GM18519 (cell line): ENCODE results near the gene COLQ.

Source experiments
- ATAC-seq: cut with Tn5 transposase; IDR thresholded peaks from one replicate; pipeline ENCODE4 v1.9.1; 2021; ENCODE audit warnings: mild to moderate bottlenecking, moderate library complexity; ENCODE audit not compliant: unreplicated experiment, low FRiP score

COLQ gene

GRCh38 chr3:15520804-15521572 lies 518 bp downstream of the COLQ start:
- no peak for ATAC-seq

- no peak for ATAC-seq
These were observed 1.3 kb downstream of the COLQ start for GRCh38 chr3:15520185-15520584.

DNA sequence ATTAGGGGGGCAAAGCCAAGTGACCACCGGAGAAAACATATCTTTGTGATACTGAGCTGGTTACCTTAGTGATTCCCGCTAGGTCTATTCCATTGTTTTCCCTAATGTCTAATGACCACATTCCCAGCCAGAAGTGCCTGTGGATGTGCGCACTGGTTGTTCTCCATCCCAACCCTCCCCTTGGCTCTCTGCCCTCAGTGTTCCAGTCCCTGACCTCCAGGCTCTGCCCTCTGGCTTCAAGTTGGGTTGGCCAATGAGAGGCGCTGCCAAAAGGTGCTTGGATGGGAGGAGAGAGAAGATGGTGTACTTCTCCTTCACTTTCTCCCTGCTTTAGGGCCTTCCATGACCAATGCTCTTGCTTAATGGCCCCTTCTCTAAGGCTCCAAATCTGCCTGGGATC lies 2.4 kb downstream of the COLQ start:
- ATAC-seq = no peak

DNA sequence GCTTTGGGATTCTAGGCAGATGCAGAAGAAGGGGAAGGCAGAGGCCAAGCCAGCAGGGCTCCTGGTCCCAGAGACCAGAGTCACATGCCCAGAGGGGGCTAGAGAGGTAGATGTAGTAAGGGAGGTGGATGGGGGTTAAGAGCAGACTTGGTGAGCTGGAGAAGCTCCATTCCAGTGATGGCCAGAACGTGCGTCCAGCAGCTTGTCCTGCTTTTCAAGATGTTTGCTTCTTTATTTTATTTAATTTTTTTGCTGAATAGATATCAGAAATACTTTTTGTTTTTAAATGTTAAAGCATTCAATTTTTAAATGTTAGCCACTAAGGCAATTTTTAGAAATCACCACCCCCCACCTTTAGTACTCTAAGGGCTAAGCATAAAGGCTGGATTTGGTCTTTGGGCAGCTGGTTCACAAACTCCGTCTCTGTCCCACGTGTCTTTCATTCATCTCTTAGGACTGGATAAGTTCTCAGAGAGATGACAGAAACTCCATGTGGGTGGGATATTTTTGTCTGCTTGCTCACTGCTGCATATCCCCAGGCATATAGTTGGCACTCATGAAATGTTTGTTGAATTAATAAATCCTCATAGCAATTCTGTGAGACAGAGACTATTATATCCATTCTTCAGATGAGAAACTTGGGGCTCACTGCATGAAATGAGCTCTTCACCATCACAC lies 6.7 kb downstream of the COLQ start:
- ATAC-seq = no peak

DNA sequence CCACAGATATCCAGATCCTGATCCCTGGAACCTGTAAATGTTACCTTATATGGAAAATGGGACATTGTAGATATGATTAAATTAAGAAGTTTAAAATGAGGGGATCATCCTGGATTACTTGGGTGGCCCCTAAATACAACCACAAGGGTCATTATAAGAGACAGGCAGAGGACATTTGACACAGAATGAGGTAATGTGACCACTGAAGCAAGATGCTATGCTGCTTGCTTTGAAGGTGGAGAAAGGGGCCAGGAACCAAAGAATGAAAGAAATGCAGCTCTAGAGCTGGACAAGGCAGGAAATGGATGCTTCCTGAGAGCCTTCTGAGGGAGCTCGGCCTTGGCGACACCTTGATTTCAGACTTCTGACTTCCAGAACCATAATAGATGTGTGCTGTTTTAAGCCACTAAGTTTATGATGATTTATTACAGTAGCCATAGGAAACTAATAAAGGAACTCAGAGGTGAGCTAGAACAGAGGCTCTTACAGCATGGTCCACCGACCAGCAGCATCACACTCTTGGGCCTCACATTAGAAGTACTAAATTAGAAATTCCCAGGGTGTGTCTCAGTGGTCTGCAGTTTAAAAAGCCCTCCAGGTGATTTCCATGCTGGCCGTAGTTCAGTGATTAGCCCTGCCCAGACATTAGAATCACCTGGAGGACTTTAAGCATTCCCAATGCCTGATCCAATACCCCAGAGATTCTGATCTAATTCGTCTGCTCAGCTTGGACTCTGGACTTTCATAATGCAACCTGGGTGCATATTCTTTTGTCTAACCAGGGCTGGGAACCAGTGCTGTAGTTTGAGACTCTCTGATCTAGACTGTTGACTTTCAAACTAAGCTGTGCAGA lies 7.5 kb downstream of the COLQ start:
- ATAC-seq = no peak

- ATAC-seq = no peak
These were observed 8.4 kb downstream of the COLQ start for GRCh38 chr3:15513116-15513515.

DNA sequence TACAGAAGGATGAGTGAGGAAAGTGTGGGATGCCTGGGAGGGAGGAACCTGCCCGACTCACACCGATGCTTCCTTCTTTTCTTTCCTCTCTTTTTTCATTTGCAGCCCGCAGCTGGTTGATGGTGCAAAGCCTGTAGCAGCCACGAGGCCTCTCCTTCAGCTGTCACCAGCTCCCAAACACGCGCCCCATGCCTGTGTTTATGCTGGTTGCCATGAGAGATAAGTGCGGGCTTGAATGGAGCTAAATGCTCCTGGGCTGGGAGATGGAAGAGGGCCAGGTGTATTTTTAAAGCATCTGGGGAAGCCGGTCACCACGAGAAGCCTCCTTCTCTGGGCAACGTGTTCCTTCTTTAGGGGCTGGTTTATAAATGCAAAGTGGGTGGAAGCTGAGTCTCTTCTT lies 9.3 kb downstream of the COLQ start:
- no peak for ATAC-seq

DNA sequence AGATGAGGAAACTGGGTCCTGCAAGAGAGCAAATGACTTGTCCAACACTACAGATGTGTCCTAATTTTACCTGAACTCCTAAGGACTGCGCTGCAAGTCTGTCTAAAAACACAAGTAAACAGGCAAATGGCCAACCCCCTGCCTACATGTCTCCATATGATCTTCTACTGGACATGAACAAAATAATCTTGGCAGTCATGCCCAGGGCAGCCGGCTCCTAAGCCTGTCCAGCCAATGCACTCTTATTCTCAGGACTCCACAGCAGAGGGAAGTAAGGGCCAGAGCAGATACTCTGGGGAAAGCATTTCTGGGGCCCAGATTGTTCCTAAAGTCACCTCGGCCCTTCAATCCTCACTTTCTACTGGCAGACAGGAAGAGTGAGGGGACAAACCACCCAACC lies 10.3 kb downstream of the COLQ start:
- ATAC-seq = no peak

GRCh38 chr3:15510493-15510892 lies 11.0 kb downstream of the COLQ start:
- ATAC-seq = no peak

DNA sequence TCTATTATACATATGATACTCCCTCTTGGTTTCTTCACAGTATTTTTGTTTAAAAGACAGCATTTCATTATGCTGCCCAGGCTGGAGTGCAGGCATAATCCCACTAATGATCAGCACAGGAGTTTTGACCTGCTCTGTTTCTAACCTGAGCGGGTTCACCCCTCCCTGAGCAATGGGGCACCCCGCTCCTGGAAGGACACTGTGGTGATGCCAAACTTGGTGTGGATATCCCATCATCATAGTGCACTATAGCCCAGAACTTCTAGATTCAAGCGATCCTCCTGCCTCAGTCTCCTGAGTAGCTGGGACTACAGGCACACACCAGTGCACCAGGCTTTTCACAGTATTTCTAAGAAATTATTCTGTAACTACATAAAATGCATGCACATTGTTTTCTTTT lies 14.9 kb downstream of the COLQ start:
- no peak for ATAC-seq

DNA sequence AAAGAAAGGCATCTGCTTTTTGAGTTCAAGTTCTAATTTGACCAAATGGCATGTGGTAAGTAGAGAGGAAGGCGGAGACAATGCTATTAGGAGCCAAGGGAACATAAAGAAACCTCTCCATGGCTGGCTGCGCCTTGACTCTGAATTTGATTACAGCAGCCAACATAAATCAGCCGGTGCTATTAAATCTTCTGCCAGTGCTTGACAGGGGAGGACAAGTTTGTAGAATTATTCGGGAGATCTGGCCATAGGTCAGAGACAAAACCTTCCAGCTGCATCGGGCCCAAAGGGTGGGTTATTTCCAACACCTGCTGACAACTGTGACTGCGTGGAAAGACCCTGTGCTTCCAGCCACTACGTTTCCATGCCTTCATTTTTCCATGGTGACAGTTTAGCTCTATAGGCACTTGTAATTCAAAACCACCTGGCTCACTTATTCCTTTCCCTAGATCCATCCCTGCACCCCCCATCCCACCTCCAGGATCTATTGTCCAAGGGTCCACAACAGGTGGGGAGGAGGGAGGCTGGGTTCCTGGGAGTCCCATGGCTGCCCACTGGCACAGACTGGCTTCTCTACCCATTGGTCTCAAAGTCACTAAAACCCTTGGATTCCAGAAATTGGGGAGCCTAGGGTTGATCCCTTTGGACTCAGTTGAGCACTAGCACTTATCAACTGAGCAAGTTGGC lies 15.9 kb downstream of the COLQ start:
- no peak for ATAC-seq

DNA sequence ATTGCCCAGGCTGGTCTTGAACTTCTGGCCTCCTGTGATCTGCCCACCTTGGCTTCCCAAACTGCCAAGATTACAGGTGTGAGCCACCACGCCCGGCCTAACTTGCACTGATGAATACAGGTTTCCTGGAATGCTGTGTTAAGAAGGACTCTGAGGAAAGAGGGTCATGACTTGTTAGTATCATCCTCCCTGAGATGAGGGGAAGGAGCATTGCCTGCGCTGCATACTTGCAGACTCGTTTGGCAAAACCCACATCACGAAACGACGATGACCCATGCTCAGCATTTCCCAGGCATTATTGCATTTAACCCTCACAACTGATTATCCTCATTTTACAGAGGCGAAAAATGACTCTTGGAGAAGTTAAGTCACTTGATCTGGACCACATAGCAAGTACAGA lies 18.9 kb downstream of the COLQ start:
- no peak for ATAC-seq

GRCh38 chr3:15501126-15501525 lies 20.4 kb downstream of the COLQ start:
- ATAC-seq = no peak

DNA sequence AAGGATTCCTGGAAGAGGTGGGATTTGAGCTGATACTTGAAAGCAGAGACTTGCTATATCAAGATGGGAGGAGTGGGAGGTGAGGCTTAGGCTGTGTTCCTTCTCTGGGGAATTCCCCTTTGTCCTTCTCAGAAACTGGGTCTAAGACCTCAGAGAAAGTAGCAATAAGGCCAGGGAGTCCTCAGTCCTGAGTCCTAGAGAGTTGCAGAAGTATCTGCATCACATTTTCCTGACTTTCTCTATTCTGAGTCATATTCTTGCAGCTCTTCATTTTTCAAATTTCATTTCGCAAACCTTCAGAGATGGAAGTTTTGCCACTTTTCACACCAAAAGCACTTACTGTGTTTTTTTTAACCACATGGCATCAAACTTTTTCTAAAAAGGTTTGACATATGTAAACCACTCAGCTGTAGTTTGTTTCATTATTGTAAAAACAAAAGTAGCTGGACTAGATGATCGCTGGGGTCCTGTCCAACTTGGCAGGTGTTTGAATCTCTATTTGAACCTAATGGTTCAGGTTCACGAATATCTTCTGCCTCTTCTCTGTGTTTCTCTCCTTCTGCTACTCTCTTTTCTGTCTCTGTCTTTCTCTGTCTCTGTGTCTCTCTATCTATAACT lies 21.3 kb downstream of the COLQ start:
- ATAC-seq = no peak

DNA sequence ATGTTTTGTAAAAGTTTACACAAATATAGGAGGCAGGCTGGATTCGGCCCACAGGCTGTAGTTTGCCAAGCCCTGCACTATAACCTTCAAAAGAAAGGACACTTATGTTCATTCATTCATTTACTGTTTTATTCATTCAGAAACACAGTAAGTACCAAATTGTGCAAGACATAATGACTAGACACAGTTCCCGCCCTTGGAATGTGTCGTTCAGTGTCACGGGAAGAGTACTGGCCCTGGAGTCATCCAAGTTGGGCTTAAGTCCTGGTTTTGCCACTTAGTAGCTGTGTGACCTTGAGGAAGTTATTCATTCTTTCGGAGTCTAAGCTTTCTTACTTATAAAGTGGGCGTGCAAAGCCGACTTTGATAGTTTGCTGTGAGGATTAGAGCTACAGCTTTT lies 22.0 kb downstream of the COLQ start:
- ATAC-seq = no peak

- no peak for ATAC-seq
These were observed 22.9 kb downstream of the COLQ start for GRCh38 chr3:15498431-15499214.

- ATAC-seq = no peak
These were observed 23.5 kb downstream of the COLQ start for GRCh38 chr3:15497964-15498363.

GRCh38 chr3:15496341-15496664 lies 25.2 kb downstream of the COLQ start:
- no peak for ATAC-seq

GRCh38 chr3:15495461-15496340 lies 25.8 kb downstream of the COLQ start:
- ATAC-seq = no peak
